LNCAP (cell line): ENCODE measurements around the gene IPO4.

Experiments used
- CTCF ChIP-seq: fragments of 450-650 bp; IDR thresholded peaks from 2 replicates; pipeline ENCODE4 v1.5.1; 2017; ENCODE audit warnings: mild to moderate bottlenecking

The IPO4 gene

GRCh38 chr14:24149302-24149969 is 39.2 kb downstream of the IPO4 start:
- no peak for TF ChIP-seq CTCF

- no peak for TF ChIP-seq CTCF
Measured at GRCh38 chr14:24147761-24148428, 40.7 kb downstream of the IPO4 start.

- TF ChIP-seq CTCF, result no peak
Measured at GRCh38 chr14:24146978-24147760, 41.4 kb downstream of the IPO4 start, which contains the start of gene RNF31. Gene RNF31, plus strand, starts transcription at chr14:24147498. Its CDS starts 201 bp downstream, at chr14:24147699.

- TF ChIP-seq CTCF, result no peak
Measured at GRCh38 chr14:24146453-24146977, 42.1 kb downstream of the IPO4 start, which contains the start of gene PSME2. Gene PSME2, minus strand, starts transcription at chr14:24146610. Its CDS starts 29 bp downstream, at chr14:24146581.

GRCh38 chr14:24145690-24146452 is 42.7 kb downstream of the IPO4 start:
- no peak for TF ChIP-seq CTCF

GRCh38 chr14:24145219-24145618 is 43.4 kb downstream of the IPO4 start:
- TF ChIP-seq CTCF, result no peak

- no peak for TF ChIP-seq CTCF
Measured at GRCh38 chr14:24144451-24144850, 44.2 kb downstream of the IPO4 start.
